Fibroblast of skin of left quadriceps (primary cell): ENCODE measurements around the gene DEFB108B.
"Not testable (repeated sequence)": the region's sequence is repeated elsewhere in the genome, so short reads cannot be mapped to it uniquely, and the experiment has no call there.

Experiments used
- DNase-seq, 2 experiments: peaks; one replicate each; pipeline ENCODE4 v3.0.0-alpha.2; 2013; ENCODE audit warnings: low read depth in 2 of 2

The DEFB108B gene

GRCh38 chr11:71832811-71833210 is at the start of gene DEFB108B:
Gene DEFB108B (plus strand): TSS chr11:71833200. CDS start chr11:71833200, 0 bp downstream.
- not testable (repeated sequence) for DNase-seq

- peak; percentile 54 to 61 for DNase-seq
Observed at GRCh38 chr11:71786114-71786847, 46.7 kb upstream of the DEFB108B start.

GRCh38 chr11:71786848-71787097 is 46.2 kb upstream of the DEFB108B start:
- DNase-seq = not testable (repeated sequence)

- peak; percentile 98 for DNase-seq
Observed at GRCh38 chr11:71787098-71787823, 45.7 kb upstream of the DEFB108B start.

DNA sequence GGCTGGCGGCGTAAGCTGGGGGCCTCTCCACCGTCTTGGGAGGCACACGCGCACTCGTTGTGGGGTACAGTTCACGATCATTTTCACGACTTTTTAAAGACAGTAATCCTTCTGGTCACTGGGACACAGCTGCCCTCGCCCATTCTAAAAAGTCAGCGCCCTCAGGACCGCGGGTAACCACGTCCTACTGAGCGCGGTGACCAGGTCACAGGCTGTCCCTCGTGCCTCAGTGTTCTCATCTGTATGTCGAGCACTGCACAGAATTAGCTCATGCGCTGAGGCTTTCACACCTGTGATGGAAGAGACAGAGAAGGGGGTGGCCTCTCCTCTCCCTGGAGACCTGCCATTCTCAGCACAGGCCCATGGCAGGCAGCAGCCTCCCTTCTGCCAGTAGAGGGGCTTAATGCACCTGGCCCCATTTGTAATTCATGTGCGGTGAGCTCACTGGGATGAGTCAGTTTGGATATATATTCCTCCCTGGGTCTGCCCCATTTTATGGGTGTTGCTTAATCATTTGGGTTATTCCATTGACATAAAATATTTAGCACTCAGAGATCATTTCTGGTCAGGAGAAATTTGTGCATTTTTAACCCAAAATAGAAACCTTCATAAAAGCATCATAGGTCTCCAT is 45.1 kb upstream of the DEFB108B start:
- DNase-seq = peak; percentile 68 to 71

- not testable (repeated sequence) for DNase-seq
Observed at GRCh38 chr11:71789444-71790196, 43.4 kb upstream of the DEFB108B start.

GRCh38 chr11:71791111-71791510 is 41.9 kb upstream of the DEFB108B start:
- DNase-seq = not testable (repeated sequence)

DNA sequence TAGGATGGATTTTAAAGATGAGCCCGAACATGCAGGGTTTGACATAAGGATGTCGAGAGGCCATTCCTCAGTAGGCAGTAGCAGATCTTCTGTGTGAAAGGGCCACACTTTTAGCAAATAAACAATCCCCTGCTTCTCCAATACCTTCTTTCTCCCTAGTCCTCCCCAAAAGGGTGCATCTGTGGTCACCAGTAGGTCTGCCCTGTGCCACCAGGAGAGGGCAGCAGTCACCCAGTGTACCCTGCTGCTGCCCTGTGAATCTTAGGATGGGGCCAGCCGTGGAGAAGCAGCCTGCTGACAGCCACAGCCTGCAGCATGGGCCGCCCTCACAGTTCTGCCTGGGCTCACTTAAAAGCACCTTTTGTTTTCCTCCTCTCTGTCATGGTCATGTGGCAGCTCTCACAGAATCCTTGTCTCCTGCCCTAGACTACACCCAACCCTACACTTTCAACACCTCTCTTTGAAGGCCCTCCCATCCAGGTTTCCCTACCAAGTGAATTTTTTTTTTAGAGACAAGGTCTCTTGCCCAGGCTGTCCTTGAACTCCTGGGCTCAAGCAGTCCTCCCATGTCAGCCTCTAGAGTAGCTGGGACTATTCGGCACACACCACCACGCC is 40.3 kb upstream of the DEFB108B start:
- not testable (repeated sequence) for DNase-seq

DNA sequence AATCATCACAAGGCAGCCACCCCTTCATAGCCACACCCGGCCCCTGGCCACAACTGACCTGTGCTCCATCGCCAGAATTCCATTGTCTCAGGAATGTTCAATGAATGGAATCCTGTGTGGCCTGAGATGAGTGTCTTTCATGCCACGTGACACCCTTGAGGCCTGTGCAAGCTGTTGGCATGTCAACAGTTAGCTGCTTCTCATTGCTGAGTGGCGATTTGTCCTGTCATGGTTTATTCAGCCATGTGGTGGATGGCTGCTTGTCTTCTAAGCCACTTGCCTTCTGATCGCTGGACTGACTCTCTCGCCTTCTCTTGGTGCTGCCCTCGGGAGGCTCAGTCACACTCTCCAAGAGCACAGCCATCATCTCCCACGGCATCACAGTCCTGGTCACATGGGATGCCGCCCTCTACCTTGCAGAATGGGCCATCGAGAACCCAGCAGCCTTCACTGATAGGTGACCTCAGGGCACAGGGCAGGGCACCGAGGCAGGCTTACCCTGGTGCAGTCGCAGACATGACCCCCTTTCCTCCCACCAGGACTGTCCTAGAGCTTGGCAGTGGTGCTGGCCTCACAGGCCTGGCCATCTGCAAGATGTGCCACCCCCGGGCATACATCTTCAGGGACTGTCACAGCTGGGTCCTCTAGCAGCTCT is 38.5 kb upstream of the DEFB108B start:
- peak; percentile 44 to 47 for DNase-seq

- DNase-seq = not testable (repeated sequence)
Observed at GRCh38 chr11:71795236-71795635, 37.8 kb upstream of the DEFB108B start.

DNA sequence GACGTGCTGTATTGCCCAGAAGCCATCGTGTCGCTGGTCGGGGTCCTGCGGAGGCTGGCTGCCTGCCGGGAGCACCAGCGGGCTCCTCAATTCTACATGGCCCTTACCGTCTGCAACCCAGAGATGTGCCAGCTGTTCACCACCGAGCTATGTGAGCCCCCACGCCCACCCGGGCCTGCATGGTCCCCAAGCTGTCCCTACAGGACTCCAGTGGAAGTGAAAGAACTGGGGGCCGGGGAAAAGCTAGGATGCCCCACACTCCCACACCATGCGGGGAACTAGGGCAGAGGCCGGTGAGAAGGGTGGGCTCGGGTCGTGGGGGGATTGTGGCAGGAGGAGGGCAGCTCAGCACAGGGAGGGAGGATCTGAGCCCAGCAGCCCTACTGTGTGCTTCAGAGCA is 37.0 kb upstream of the DEFB108B start:
- not testable (repeated sequence) for DNase-seq

GRCh38 chr11:71796781-71797180 is 36.2 kb upstream of the DEFB108B start:
- not testable (repeated sequence) for DNase-seq

- DNase-seq = peak in 1 of 2 experiments; percentile 24
Observed at GRCh38 chr11:71799556-71800128, 33.4 kb upstream of the DEFB108B start.

DNA sequence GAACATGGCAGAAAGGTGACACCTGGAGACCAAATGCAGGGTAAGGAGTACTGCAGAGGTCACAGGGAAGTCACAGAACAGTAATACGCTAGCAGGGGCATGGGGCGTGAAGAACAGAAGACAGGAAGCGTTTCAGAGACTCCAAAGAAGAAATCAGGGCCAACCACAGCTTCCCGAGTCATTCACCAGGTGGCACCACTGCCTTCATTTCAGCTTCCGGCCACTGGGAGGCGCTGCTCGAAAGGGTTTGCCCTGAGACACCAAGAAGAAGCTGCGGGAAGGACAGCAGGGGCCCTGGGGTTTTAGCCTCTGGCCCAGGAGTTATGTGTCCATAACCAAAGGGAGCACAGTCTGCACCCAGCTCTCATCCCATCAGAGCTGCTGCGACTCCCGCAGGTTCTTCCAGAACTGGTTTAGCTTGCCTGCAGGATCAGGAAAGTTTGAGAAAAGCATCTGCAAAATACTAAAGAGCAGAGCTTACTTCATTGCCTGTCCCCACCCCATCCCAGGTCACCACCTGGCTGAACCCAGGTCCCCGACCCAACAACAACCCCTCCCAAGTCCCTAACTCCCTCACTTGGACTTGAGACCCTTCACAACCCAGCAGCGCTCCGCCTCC is 32.6 kb upstream of the DEFB108B start:
- not testable (repeated sequence) for DNase-seq

GRCh38 chr11:71801026-71801425 is 32.0 kb upstream of the DEFB108B start:
- not testable (repeated sequence) for DNase-seq

DNA sequence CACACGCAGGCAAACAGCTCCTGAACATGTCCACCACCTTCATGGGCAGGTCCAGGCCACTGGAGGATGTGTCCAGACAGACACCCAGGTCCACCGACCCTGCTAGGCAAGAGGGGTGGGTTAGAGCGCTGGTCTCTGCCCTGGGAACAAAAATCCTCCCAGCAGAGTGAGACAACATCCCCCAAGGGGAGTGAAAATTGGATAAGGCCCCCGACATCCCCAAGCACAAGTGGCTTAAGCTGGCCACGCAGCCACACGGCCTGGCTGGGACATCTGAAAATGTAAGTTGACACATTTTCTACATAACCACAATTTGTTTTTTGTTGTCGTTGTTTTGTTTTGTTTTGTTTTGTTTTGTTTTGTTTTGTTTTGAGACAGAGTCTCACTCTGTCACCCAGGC is 30.1 kb upstream of the DEFB108B start:
- not testable (repeated sequence) for DNase-seq

- DNase-seq = not testable (repeated sequence)
Observed at GRCh38 chr11:71804158-71804947, 28.6 kb upstream of the DEFB108B start.

DNA sequence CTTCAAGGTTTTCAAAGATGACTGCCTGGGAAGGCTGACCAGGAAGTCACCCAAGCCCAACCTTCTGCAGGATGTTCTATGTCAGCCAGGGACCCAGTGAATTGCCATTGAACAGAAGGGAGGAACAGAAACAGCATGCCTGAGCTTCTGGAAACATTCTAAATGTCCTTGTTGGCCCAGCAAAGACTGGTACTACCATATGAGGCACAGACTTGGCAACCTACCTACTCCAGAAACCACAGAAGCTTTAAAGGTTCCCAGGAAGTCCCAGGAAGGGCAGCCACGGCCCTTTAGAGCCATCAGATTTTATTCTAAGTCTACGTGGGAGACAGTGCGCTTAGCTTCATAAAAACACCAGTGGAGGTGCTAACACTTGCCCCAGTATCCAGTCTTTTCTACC is 20.5 kb upstream of the DEFB108B start:
- DNase-seq = not testable (repeated sequence)
